AG09319 (cell line): ENCODE measurements around the gene ADRA2B.

ENCODE experiments used
- DNase-seq: peaks from one replicate; pipeline ENCODE4 v3.0.0-alpha.2; 2010; ENCODE audit warnings: low read depth; ENCODE audit errors: extremely low read depth
- TF ChIP-seq, protein P1 (sequence below): IDR thresholded peaks from 2 replicates; pipeline ENCODE4 v1.5.1; 2011; ENCODE audit warnings: low read depth, mild to moderate bottlenecking, inconsistent platforms, low read length, moderate library complexity

ADRA2B gene

DNA sequence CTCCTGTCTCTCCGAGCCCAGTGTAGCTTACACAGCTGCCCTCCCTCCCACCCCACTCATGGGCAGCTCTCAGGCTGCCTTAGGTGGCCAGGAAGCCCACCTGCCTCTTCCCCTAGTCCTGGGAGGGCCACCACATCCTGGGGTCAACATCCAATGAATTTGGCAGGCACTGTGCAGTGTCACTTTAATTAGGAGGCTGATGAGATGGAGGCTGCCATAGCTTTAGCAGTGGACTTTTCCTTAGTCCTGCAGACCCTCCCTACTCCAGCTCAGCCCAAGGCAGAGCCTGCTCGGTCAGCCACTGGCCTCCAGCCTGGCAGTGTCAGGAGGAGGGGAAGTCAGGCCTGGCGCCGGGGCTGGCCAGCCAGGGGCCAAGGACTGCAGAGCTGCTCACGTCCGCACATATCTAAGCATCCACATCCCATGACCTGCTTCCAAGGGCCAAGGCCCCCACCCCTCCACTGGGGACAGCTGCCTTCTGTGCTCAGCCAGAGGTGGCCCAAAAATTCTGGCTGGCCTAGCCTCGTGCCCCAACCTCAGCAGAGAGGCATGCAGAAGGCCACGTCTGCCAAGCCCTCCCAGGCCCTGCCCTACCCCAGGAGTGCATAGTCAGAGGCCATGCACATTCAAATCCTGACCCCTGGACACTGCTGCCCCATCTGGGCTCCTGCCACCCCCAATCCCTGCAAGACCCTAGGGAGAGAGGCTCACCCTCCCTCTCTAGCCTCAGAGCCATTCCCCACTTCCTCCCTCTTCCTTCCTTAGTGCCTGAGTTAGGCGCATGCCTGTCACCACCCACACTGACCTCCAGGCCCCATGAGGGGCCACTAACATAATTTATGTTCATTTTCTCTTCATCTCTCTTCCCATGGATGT is 33.1 kb downstream of the ADRA2B start:
- DNase-seq: no peak
- TF ChIP-seq, protein P1, sequence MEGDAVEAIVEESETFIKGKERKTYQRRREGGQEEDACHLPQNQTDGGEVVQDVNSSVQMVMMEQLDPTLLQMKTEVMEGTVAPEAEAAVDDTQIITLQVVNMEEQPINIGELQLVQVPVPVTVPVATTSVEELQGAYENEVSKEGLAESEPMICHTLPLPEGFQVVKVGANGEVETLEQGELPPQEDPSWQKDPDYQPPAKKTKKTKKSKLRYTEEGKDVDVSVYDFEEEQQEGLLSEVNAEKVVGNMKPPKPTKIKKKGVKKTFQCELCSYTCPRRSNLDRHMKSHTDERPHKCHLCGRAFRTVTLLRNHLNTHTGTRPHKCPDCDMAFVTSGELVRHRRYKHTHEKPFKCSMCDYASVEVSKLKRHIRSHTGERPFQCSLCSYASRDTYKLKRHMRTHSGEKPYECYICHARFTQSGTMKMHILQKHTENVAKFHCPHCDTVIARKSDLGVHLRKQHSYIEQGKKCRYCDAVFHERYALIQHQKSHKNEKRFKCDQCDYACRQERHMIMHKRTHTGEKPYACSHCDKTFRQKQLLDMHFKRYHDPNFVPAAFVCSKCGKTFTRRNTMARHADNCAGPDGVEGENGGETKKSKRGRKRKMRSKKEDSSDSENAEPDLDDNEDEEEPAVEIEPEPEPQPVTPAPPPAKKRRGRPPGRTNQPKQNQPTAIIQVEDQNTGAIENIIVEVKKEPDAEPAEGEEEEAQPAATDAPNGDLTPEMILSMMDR: no peak

DNA sequence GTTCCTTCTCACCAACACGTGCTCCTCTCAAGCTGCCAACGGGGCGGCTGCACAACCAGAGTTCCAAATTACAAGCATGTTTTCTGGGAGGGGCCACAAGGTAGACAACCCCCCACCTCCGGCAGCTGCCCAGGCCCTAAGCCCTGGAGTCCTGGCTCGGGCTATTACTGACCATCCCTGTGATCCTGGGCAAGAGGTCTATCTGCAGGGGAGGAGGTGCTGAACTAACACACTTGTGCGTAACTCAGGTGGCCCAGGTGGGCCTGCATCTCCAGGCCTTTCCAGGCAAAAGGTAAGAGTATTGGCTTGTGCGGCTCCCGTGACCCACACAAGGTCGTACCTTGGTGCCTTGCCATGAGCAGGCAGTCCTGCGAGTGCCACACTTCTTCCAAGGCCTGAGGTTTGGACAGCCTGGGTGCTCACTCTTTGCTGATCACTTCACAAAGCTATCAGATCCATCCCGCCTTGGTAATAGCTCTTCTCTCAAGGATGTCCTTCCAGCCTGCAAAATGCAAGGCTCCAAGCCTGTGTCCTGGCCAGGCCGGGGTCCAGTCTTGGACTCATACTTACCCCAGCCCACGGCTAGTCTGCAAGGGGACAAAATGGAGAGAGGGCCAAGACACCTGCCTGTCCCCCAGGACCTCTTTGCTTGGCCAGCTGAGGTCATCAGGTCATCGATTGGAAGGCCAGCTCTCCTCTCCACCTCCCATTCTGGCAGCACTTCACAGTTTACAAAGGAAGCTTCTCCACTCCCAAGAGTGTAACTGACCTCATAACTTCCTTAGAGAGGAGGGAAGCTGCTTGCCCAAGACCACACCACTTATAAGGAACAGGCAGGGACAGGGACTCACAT is 33.9 kb downstream of the ADRA2B start:
- TF ChIP-seq, protein P1: no peak
- no peak for DNase-seq

DNA sequence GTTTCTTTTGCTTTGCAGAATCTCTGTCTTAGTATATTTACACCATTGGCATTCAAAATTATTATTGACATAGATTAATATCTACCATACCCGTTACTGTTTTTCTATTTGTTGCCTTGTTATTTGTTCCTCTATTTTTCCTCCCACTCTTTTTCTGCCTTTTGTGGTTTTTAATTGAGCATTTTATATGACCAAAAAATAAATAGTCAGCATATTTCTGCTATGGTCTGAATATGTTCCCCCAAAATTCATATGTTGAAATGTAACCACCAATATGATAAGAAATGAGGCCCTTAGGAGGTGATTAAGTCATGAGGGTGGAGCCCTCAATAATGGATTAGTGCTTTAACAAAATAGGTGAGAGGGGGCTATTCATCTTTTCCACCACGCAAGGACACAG is 35.3 kb downstream of the ADRA2B start:
- TF ChIP-seq, protein P1: no peak
- no peak for DNase-seq

DNA sequence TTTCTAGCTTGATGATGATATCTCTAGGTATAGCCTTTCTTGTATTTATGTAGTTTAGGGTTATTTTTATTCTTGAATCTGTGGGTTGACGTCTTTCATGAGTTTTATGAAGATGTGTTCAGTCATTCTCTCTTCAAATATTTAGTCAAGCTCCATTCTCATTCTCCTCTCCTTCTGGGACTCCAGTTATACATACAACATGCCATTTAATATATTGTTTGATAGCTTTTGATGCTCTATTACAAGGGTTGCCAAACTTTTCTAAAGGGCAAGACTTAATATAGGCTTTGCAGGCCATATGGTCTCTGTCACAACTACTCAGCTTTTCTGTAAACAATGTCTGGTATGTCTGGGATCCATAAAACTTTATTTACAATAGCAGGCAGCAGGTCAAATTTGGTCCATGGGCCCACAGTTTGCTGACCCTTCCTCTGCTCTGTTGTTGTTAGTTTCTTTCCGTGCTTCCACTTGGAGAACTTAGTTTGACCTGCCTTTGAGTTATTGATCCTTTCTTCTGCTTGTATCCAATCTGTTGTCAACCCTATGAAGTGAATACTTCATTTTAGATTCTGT is 41.1 kb downstream of the ADRA2B start:
- TF ChIP-seq, protein P1: no peak
- DNase-seq: no peak

DNA sequence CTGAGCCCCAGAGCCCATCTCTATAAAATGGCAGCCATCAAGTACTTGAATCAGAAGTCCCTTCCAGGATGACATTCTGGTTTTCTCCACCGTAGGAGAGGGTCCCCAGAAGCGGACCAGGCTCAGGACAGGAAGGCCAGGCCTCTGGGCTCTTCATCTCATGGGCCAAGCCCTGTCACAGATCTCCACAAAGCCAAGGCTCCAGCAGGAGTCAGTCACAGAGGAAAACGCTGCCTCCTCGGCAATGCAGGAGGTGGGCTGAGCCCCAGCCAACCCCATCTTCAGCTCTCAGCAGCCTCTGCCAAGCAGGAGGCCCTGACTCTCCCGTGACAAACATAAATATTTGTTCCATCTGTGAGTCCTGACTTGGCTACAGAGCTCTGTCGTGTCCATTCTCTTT is 42.2 kb downstream of the ADRA2B start:
- TF ChIP-seq, protein P1: no peak
- no peak for DNase-seq

DNA sequence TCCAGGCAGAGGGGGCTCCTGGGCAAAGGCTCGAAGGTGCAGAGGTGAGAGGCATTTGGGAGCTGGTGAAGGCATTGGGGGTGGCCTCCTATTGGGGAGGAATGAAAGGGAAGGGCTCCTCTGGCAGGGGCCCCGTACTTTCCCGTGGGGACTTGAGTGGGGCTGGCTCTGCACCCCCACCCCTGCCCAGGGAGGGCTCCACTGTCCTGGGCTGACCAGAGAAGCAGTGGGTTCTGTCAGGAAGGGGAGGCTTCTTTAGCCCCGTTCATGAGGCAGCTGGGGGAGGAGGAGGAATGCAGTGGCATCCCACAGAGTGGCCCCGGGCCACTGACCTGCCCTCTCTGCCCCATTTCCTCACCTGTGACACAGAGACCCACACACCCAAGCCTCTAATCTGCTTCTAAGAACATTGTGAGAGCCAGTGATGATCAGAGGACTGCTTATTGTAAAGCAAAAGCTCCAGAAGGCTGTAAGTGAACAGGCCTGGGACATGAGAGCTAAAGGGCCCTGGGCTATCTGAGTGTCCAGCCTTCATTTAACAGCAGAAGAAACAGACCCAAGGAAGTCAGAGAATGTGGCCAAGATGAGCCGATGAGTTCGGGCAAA is 43.1 kb downstream of the ADRA2B start:
- TF ChIP-seq, protein P1: no peak

More for the DNA sequence above, 43.1 kb downstream of the ADRA2B start:
- DNase-seq: no peak
